ENCODE results near the gene CPPED1.

CPPED1 gene

DNA sequence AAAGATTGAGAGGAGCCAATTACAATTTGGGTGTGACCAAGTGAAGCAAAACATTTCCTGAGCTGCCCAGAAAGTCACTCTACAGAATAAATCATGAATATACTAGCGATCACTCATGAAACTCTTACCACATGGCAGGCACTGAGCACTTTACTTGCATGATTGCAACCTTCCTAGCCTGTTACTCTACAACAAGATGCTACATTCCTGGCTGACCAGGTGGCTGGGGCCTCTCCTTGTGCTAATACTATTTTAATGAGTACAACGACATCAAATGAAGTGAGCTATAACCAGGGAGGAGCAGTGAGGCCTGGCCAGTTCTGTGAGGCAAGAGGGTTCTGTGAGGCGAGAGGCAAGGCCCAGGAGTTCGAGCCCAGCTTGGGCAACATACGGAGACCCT lies 75.2 kb downstream of the CPPED1 start:
- DNase-seq = no peak

GRCh38 chr16:12724226-12724625 lies 79.5 kb downstream of the CPPED1 start:
- DNase-seq = no peak

GRCh38 chr16:12723681-12724080 lies 80.0 kb downstream of the CPPED1 start:
- no peak for DNase-seq

DNA sequence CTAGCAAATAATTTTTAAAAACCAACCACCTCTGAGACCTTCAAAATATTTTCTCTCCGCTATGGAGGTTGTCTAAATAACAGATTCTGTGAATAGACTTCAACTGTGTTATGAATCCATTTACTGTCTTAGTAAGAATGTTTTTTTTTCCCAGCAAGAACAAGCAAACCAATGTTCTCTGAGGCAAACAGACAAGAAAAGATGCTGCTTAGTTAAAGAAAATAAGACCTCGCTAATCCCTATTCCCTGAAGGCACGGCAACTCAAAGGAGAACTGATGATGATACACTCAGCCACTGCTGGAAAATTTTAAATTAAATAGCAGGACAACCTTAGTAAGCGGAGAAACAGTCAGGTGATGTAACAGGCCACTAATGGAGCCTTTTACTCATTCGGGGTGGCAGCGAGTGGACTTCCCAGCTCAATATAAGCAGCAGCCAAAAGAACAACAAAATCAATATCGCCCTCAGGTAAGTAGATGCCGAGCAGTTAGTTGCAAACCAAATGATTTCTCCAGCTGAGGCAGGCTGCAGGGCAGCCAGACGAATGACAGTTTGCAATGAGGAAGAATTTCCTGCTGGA lies 81.8 kb downstream of the CPPED1 start:
- no peak for DNase-seq

GRCh38 chr16:12719972-12720371 lies 83.7 kb downstream of the CPPED1 start:
- DNase-seq = no peak

DNA sequence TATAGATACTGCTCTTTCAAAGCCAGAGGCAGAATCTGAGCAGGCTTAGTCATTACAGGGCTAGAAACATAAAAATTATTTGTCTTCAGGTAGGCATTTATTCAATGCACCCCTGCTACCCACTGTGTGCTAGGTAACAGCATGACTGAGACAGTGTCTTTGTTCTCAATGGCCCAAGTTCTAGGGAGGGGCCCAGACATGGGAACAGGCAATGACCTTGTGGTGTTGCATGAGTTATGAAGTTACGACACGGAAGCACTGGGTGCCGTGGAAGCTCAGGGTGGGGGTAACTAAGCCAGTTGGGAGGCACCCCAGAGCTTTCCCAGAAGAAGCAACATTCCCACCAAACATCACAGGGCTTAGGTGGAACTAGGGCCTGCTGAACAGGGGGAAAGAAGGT lies 87.0 kb downstream of the CPPED1 start:
- DNase-seq = no peak

DNA sequence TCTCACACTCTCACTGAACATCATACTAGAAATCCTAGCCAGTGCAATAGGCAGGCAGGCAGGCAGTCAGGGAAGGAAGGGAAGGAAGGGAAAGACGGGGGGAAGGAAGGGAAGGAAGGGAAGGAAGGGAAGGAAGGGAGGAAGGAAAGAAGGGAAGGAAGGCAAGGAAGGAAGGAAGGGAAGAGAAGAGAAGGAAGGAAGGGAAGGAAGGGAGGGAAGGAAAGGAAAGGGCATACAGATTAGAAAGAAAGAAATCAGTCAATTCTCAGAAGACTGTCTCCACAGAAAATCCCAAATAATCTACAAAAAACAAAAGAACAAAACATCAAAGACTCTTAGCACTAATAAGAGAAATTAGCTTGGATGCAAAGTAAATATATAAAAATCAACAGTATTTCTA lies 93.9 kb downstream of the CPPED1 start:
- DNase-seq = no peak

DNA sequence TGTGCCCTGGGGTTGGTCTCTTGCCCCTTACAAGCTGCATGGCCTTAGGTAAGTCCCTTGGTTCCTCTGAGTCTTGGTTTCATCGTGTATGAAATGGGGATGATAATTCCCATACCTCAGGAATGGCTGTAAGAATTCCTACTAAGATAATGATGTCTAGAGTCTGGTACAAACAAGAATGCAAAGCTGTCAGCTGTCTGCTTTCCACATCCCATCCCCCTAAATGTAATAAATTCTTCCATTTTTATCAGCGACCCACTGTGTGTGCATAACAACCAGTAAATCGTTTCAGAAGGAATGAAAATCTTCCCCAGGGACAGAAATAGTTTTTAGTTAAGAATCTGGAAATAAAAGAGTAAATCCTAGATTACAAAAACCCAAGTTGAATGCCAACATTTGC lies 95.4 kb downstream of the CPPED1 start:
- DNase-seq = no peak

DNA sequence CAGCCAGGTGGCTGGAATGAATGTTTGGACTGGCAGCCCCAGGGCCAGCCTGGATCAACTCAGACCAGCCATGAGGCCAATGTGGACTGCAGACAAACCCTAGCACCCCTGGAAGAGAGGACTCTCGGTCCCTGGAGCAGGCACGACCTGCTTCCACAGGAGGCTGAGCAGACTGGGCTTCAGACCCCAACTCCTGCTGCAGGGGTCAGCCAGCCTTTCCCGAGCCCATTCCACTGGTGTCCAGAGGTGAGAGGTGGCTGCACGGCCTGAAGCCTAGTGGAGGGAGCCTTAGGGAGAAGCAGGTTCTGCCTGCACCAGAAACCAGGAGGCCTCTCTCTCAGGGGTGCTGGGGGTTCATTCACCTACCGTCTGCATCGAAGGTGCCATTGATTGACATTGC lies 97.1 kb downstream of the CPPED1 start:
- no peak for DNase-seq

- no peak for DNase-seq
These were observed 99.1 kb downstream of the CPPED1 start for GRCh38 chr16:12704492-12705111.

GRCh38 chr16:12703935-12704334 lies 99.8 kb downstream of the CPPED1 start:
- no peak for DNase-seq

DNA sequence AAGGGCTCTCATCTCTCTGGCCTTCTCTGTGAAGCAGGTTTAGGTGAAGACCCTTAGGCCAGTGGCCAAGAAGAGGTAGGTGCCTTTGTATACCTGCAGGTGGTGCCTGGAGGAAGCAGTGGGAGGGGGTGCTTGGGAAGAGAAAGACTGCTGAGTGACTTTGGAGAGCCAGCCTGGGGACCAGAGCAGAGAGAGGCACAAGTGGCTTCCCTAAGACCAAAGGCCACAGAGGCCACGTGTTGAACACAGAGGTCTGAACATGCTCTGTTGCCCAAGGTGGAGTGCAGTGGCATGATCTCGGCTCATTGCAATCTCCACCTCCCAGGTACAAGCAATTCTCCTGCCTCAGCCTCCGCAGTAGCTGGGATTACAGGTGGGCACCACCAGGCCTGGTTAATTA lies 103.5 kb downstream of the CPPED1 start:
- no peak for DNase-seq

- no peak for DNase-seq
These were observed 104.5 kb downstream of the CPPED1 start for GRCh38 chr16:12699161-12699560.

GRCh38 chr16:12697437-12697836 lies 106.2 kb downstream of the CPPED1 start:
- DNase-seq = no peak

- DNase-seq = no peak
These were observed 108.2 kb downstream of the CPPED1 start for GRCh38 chr16:12695454-12695853.

DNA sequence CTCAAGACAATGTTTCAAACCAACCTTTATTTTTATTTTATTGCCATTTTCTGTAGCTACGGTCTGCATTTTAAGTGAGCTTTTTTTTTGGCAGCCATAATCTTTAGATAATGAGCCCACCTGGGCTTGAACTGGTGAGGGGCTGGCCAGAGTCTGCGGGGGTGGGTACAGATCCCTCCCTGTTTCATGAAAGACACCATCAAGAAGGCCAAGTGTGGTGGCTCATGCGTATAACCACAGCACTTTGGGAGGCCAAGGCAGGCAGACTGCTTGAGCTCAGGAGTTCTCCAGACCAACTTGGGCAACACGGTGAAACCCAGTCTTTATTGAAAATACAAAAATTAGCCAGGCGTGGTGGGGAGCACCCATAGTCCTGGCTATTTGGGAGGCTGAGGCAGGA lies 113.7 kb downstream of the CPPED1 start:
- no peak for DNase-seq

DNA sequence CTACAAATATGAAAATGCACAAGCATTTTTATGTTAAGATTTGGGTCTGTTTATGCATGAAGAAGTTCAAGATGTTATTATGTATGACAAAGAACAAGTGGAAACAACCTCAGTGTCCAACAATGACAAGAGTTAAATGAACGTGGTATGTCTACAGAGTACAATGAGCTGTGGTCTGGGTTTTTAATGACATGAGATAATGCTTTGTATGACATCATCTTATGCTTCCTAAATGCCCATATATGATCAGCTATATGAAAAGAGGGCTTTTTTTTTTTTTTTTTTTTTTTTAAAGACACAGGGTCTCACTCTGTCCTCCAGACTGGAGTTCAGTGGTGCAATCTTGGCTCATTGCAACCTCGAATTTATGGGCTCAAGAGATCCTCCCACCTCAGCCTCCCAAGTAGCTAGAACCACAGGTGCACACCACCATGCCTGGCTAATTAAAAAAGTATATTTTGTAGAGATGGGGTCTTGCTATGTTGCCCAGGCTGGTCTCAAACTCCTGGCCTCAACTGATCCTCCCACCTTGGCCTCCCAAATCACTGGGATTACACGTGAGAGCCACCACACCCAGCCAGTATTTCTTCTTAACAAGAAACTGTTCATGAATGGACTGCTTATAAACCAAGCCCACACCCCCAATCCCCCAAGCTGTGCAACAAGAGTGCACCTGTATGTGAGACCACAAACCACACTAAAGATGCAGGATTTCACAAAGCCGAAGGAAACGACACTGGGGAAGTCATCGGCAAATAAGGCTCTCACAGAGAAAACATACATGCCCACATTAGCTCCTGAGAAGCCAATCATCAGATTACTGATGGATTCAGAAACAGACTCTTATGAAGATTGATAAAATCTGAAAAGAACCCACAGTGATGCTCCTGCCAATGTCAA lies 114.5 kb downstream of the CPPED1 start:
- no peak for DNase-seq

GRCh38 chr16:12685806-12686205 lies 117.9 kb downstream of the CPPED1 start:
- peak; percentile 27 to 31 for DNase-seq

DNA sequence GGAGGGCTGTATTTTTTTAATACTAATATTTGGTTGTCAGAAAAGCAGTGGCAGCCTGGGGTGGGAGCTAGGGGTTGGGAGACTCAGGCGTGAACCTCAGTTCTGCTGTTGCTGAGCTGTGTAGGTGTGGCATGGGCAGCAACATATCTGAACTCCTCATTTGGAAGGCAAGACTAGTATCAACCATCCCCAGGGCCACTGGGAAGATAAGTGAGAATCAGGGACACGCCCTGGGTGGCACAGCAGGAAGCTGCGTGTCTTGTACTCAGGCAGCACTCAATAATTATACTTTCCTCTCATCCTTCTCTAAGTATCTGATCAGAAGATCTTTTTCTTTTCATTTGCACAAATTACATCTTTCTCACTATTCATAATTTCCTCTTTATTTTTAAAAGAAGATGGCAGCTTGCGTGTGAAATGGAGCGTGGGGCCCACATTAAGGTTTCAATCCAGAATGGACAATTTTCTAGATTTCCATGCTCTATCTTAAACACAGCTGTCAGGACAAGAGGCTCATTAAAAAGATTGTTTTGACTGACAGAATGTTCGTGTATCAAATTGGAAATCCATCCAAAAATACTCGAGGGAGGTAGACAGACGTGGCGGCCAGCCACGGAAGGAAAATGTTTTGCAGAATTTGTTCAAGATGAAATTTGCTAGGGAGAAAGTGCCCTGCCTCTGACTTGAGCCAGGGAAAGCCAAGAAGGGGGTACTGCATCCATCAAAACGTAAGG lies 121.1 kb downstream of the CPPED1 start:
- DNase-seq = no peak

DNA sequence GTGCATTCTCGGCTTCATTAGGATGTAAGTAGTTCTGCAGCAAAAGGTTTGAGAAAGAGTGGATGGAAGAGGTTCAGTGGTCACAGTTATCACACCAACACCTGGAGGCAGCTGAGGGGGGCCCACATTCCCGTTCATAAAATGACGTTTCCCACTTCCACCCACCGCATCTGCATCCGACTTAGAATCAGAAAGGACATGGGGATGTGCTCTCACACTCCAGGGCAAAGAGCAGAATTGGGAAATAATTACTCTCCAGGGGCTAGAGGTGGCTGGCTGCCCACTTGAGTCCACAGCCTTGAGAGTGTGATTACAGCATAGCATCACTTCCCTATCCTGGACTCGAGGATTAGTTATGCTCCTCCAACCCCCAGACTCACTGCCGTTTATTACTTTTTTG lies 122.0 kb downstream of the CPPED1 start:
- no peak for DNase-seq

DNA sequence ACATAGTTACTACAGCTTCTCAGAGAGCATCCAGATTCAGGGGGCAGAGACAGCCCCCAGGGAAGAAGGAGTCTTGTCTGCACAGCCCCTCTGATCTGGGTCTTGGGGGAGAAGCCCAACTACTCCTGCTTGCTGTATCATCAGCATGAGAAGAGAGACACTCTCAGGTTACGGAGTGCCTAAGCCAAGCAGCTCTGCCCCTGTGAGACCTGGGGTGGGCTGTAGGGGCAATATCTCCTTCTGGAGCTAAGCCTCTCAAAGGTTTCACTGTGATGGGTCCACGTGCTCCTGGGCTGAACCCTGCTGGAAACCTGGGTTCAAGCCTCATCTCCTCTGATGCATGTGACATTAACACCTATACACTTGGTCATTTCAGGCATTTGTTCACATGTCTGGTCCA lies 123.2 kb downstream of the CPPED1 start:
- DNase-seq = no peak

- no peak for DNase-seq
These were observed 123.9 kb downstream of the CPPED1 start for GRCh38 chr16:12679660-12680272.

DNA sequence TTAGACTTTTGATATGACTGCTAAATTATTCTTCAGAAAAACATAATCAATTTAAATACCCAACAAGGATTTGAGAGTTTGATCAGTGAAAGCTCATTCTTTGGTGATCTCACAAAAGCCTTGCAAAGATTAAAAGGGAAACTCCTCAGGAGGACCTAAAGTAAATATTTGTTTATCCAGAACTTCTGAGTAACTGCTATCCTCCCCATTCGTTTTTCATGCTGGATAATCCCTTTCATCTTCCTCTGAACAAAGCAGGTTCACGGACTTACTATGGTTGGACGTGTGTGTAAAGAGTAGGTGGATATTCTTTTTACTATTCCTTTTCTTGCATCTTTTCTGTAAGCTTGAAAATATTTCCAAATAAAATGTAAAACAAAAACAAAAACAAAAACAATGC lies 124.7 kb downstream of the CPPED1 start:
- no peak for DNase-seq

Measured in Kasumi-1 (cell line).